TTC549 (cell line): ENCODE data around the gene GPR15LG.
"Not testable (repeated sequence)": the region's sequence is repeated elsewhere in the genome, so short reads cannot be mapped to it uniquely, and the experiment has no call there.

Experiments used
- FAIRE-seq: peaks from 2 replicates; lab custom pipeline; 2012; peaks lifted over from hg19 to GRCh38; lab: Jason Lieb, UNC

Gene GPR15LG

GRCh38 chr10:84173501-84173929 is at the start of gene GPR15LG:
Gene GPR15LG, plus strand, starts transcription at chr10:84173801. Its CDS starts 51 bp downstream, at chr10:84173852.
- FAIRE-seq: no peak

- FAIRE-seq: not testable (repeated sequence)
Measured at GRCh38 chr10:84125910-84126784, 47.5 kb upstream of the GPR15LG start.

GRCh38 chr10:84126785-84127167 is 46.8 kb upstream of the GPR15LG start:
- FAIRE-seq: no peak

- FAIRE-seq: no peak
Measured at GRCh38 chr10:84135836-84136235, 37.8 kb upstream of the GPR15LG start.

GRCh38 chr10:84137811-84138210 is 35.8 kb upstream of the GPR15LG start:
- FAIRE-seq: no peak

GRCh38 chr10:84138478-84139125 is 35.0 kb upstream of the GPR15LG start:
- no peak for FAIRE-seq

DNA sequence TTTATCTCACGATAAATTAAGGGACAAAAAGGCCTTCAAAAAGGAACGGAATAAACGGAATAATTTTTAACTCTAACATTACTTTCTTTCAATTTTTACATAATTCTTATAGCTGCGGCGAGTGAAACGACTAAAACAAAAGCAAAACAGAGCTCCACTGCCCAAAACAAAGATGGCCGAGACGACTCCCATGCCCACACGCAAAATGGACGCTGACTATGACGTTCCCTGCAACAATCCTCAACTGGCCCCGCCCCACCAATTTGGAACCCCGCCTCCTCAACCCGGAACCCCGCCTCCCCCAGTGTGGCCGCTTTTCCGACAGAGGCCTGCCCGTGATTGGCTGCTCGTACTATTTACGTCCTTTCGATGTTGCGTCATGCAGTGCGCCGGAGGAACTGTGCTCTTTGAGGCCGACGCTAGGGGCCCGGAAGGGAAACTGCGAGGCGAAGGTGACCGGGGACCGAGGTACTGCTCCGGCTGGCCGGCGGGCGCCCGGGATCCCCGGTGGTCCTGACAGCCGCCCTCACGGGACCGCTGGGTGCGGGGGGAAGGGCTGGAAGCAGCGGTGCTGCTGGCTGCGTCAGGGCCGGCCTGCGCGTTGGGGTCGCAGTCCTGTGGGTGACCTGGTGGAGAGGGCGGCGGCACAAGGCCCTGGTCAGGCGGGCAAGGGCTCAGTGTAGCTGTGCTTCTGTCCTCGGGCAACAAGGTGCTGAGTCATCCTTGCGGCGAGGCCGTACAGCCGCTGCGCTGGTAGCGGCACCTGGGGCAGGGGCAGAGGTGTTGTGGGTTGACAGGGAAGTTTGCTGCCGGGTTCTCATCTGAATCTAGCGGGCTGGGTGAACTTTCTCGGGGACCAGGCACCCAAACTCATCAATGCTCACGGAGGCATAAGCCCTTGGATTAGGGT is 34.2 kb upstream of the GPR15LG start, which contains the start of gene GHITM:
TSS of gene GHITM (plus strand) at position 384 of the 910 bp plus-strand sequence. CDS start 1,992 bp downstream, outside the sequence.
- peak; percentile 93 for FAIRE-seq

- no peak for FAIRE-seq
Measured at GRCh38 chr10:84140036-84140379, 33.6 kb upstream of the GPR15LG start.

DNA sequence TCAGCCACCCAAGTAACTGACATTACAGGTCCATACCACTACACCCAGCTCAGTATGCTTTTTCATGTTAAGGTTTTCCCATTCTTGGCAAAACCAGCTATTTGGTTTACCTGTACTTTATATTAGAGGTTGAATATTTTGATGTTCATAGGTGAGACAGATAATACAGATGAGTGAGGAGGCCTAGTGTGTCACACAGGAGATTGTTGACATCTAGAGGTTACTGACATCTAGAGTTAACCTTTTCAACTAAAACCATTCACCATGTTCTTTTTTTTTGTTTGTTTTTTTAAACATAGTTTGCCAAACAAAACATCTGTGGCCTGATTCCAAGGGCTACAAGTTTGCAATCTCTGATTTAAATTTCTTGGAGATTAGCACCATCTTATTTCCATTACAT is 26.3 kb upstream of the GPR15LG start:
- no peak for FAIRE-seq

DNA sequence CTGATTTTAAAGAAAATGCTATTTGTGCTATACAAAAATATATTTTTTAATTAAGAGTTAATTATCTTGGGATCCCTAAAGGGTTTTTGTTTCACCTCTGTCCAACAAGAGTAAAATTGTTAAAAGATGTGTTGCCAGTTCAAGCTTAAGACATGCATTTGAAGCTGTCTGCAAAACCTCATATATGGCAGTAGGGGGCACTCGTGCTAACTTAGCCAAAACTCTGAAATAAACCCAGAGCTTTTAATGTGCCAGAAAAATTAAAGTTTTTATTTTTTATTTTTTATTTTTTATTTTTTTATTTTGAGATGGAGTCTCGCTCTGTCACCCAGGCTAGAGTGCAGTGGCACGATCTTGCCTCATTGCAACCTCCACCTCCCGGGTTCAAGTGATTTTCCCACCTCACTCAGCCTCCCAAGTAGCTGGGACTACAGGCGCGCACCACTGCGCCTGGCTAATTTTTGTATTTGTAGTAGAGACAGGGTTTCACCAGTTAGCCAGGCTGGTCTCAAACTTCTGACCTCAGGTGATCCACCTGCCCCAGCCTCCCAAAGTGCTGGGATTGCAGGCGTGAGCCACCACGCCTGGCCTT is 25.5 kb upstream of the GPR15LG start:
- FAIRE-seq: peak; percentile 92

DNA sequence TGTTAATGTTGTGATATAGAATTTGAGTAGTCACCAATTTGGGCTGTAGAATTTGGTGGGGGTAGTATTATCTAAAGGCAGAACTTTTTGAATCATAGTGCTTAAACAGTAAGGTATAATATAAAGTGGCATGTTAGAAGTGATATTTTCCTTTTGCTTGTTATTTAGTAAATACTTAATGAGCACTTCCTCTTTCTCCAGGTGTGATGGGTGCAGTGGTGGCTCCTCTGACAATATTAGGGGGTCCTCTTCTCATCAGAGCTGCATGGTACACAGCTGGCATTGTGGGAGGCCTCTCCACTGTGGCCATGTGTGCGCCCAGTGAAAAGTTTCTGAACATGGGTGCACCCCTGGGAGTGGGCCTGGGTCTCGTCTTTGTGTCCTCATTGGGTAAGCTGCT is 23.7 kb upstream of the GPR15LG start:
- no peak for FAIRE-seq

DNA sequence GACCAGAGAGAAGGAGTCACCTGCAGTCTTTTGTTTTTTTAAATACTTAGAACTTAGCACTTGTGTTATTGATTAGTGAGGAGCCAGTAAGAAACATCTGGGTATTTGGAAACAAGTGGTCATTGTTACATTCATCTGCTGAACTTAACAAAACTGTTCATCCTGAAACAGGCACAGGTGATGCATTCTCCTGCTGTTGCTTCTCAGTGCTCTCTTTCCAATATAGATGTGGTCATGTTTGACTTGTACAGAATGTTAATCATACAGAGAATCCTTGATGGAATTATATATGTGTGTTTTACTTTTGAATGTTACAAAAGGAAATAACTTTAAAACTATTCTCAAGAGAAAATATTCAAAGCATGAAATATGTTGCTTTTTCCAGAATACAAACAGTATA is 20.8 kb upstream of the GPR15LG start:
- no peak for FAIRE-seq

GRCh38 chr10:84155521-84155920 is 18.1 kb upstream of the GPR15LG start:
- no peak for FAIRE-seq

DNA sequence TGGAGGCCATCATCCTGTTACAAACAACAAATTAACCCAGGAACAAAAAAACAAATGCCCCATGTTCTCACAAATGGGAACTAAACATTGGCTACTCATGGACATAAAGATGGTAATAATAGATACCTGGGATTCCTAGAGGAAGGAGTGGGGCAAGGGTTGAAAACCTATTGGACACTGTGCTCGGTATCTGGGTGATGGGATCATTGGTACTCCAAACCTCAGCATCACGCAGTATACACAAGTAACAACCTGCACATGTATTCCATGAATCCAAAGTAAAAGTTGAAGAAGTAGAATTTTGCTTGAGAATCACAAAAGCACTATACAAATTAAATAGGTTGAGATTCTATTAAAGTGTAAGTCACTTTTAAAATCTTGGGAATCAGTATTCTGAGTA is 17.6 kb upstream of the GPR15LG start:
- FAIRE-seq: no peak

DNA sequence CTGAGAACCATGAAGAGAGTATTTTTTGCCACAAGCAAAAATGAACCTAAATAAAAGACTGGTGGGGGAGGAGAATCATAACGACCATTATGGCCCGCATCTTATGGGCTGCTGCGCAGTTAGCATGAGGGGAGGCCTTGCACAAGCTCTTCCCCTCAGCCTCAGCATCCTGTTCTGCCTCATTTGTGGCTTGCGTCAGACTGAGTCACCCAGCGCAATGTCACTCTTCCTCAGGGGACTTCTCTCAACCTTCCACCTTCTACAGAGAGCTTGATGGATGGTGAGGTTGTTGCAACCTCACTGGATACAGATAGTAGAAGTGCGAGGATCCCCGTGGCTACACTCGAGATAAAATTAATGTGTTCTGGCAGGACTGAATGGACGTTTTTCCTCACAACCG is 16.8 kb upstream of the GPR15LG start:
- FAIRE-seq: no peak

- no peak for FAIRE-seq
Measured at GRCh38 chr10:84158061-84158460, 15.5 kb upstream of the GPR15LG start.

DNA sequence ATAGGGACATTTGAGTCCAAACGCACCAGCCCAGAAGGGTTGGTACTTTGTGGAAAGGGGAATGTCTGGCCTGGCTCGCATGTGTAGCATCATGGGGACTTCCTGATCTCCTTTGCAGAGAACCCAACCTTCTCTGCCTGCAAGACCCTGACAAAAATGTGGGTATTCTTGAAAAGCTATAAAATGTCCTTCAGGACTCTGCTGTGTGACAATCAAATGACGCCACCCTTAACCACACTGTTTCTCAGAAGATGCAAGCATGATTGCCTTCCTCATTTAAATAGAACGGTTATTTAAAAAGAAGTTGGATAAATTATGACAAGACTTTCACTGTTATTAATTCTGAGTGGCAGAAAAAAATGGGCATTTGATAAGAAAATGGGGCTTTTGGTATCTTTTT is 15.1 kb upstream of the GPR15LG start:
- FAIRE-seq: no peak

DNA sequence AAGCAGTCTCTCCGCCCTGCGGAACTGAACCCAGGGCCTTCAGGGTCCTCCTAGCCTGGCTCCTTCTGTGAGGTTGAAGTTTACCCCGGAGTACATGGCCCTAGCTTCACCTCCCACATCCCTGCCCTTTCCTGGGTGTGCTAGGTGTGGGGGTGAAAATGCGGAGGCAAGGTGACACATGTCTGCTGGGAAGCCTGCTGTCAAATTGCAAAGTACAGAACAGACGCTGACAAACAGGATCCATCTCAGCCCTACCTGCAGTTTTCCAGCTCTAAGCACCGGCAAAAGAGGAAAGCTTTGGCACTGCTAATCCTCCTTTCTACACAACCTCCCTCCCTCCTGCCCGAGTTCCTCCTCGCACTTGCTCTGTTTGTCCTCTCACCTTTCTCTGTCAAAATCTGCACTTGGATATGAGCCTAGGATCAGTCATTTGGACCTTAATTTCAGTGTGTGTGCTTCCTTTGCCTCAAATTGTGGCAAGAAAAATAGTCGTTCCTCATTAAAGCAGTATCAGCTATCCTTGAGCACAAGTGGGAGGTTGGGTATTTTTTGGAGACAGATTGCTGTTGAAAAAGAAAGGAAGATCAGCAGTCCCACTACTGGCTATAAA is 14.4 kb upstream of the GPR15LG start:
- no peak for FAIRE-seq

GRCh38 chr10:84160663-84161362 is 12.8 kb upstream of the GPR15LG start:
- FAIRE-seq: no peak

DNA sequence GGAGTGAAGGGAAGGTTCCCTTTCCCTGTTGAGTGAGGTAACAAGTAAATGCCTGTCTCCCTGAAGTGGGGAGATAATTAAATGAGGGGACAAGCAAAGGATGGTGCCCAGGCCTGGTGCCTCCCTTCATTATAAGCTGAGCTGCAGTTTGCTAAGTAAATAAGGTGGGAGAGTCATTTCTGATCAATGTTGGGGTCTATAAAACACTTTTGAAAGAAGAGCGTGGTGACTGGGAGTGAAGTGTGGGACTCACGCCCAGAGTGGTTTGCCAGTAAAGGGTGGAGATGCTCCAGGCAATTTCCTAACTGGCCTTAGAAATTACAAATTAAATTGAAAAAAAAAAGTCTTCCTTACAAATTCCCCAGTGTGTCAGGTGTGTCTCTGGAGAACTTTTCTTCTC is 9.6 kb upstream of the GPR15LG start:
- no peak for FAIRE-seq

GRCh38 chr10:84164442-84164841 is 9.2 kb upstream of the GPR15LG start:
- FAIRE-seq: no peak
